Left lung (tissue), 10 donors: ENCODE results near the gene IL17RB. TPM values are rescaled to one million over a fixed set of nuclear protein-coding genes. Genes with fewer than 3 reads are reported as not detected.

Source experiments
- ATAC-seq: fragments of 200-7000 bp; cut with Tn5 transposase; one replicate; pipeline ENCODE4 v1.9.1; 2020; ENCODE audit warnings: moderate library complexity
- DNase-seq, 4 donors: peaks; one replicate each; pipeline ENCODE4 v3.0.0-alpha.2; 2013 to 2020
- H3K27ac ChIP-seq, 2 donors: fragments of 200-600 bp; sonication (generic) in 1 of 2; one replicate each; pipeline versions ENCODE4 v1.5.0 to v1.8.0; 2020 to 2021
- H3K27me3 ChIP-seq, 2 donors: fragments of 200-600 bp; sonication (generic) in 1 of 2; one replicate each; pipeline versions ENCODE4 v1.5.0 to v1.8.0; 2020 to 2021
- H3K36me3 ChIP-seq, 2 donors: fragments of 200-600 bp; sonication (generic) in 1 of 2; one replicate each; pipeline versions ENCODE4 v1.5.0 to v1.8.0; 2020 to 2021
- H3K4me1 ChIP-seq, 2 donors: fragments of 200-600 bp; one replicate each; pipeline ENCODE4 v1.8.0; 2021
- H3K4me3 ChIP-seq, 2 donors: fragments of 200-600 bp; sonication (generic) in 1 of 2; one replicate each; pipeline versions ENCODE4 v1.5.0 to v1.8.0; 2020 to 2021; ENCODE audit warnings: mild to moderate bottlenecking in 1 of 2
- H3K9me3 ChIP-seq, 2 donors: fragments of 200-600 bp; sonication (generic) in 1 of 2; one replicate each; pipeline versions ENCODE4 v1.5.0 to v1.8.0; 2020 to 2021
- CTCF ChIP-seq, 2 donors: fragments of 200-600 bp; sonication (generic) in 1 of 2; IDR thresholded peaks; one replicate each; pipeline versions ENCODE4 v1.5.0 to v1.8.0; 2021; ENCODE audit warnings: antibody characterized with exemption in 2 of 2
- intact Hi-C, 2 donors: fragments of 100-400 bp; cut with DNase I; formaldehyde crosslinking; loops; one replicate each; pipeline versions ENCODE4 v1.11.2 to v1.14.2; 2022
- polyA plus RNA-seq, 6 donors: library from polyadenylated mRNA; unstranded; fragments of 120-200 nt; gene quantifications; one replicate each; pipeline ENCODE4 v1.2.1, GENCODE V29; 2013; ENCODE audit not compliant: insufficient read length in 6 of 6
- total RNA-seq, 2 donors: library from RNA; stranded (reverse); fragmentation: NEBNext Ultra II Directional; extraction: Animal tissue kit (Norgen Biotek cat#: 25700); gene quantifications; one replicate each; pipeline ENCODE4 v1.2.1, GENCODE V29; 2021
- donor health status: DM: no; HTN: yes; CAD: no.
- donor health status: DM: no; HTN: no; CAD: no.

Gene IL17RB
- total and polyA plus RNA-seq, 8 donors = 5.5 to 12.7 (median 11.0) TPM

- peaks cover 0 to 27% of the 10 kb centered on the region in 2 donors for H3K36me3 ChIP-seq
- DNase-seq = no peak
- no peak for ATAC-seq
- H3K4me1 ChIP-seq = no peaks in the 10 kb centered on the region
- TF ChIP-seq CTCF (IDR thresholded peaks at IDR 0.05) = no peak
- no peaks in the 10 kb centered on the region for H3K27me3 ChIP-seq
- H3K27ac ChIP-seq = no peak overlapping the region
- intact Hi-C loops = no loop called here
- no peaks in the 10 kb centered on the region for H3K9me3 ChIP-seq
- no peak overlapping the region for H3K4me3 ChIP-seq
Measured at GRCh38 chr3:53823956-53824657, 22.3 kb upstream of the IL17RB start.

- intact Hi-C loops = no loop called here
- no peak for TF ChIP-seq CTCF (IDR thresholded peaks at IDR 0.05)
- no peaks in the 10 kb centered on the region for H3K4me1 ChIP-seq
- peaks cover 0 to 20% of the 10 kb centered on the region in 2 donors for H3K36me3 ChIP-seq
- ATAC-seq (no peak), DNase-seq (no peak)
- no peaks in the 10 kb centered on the region for H3K9me3 ChIP-seq
- no peak overlapping the region for H3K4me3 ChIP-seq
- H3K27ac ChIP-seq = no peak overlapping the region
- H3K27me3 ChIP-seq = no peaks in the 10 kb centered on the region
Measured at GRCh38 chr3:53824795-53825194, 21.6 kb upstream of the IL17RB start.

GRCh38 chr3:53826048-53826447 lies 20.3 kb upstream of the IL17RB start:
- peaks cover 0 to 14% of the 10 kb centered on the region in 2 donors for H3K36me3 ChIP-seq
- TF ChIP-seq CTCF (IDR thresholded peaks at IDR 0.05) = no peak
- DNase-seq = no peak
- H3K27ac ChIP-seq = no peak overlapping the region
- intact Hi-C loops = no loop called here
- no peak for ATAC-seq
- H3K27me3 ChIP-seq = no peaks in the 10 kb centered on the region
- H3K4me1 ChIP-seq = no peaks in the 10 kb centered on the region
- no peaks in the 10 kb centered on the region for H3K9me3 ChIP-seq
- no peak overlapping the region for H3K4me3 ChIP-seq

GRCh38 chr3:53828581-53828980 lies 17.8 kb upstream of the IL17RB start:
- TF ChIP-seq CTCF (IDR thresholded peaks at IDR 0.05) = no peak
- ATAC-seq = no peak
- Histone ChIP-seq H3K4me1 (peaks cover 0 to 2% of the 10 kb centered on the region in 2 donors), H3K9me3 (no peaks in the 10 kb centered on the region), H3K36me3 (peaks cover 0 to 1% of the 10 kb centered on the region in 2 donors), H3K27me3 (no peaks in the 10 kb centered on the region), H3K4me3 (no peak overlapping the region), H3K27ac (no peak overlapping the region)
- intact Hi-C loops = no loop called here
- no peak for DNase-seq

- Histone ChIP-seq H3K27me3 (no peaks in the 10 kb centered on the region), H3K36me3 (no peaks in the 10 kb centered on the region), H3K4me3 (no peak overlapping the region), H3K4me1 (peaks cover 0 to 7% of the 10 kb centered on the region in 2 donors), H3K9me3 (no peaks in the 10 kb centered on the region), H3K27ac (no peak overlapping the region)
- no peak for DNase-seq
- no peak for TF ChIP-seq CTCF (IDR thresholded peaks at IDR 0.05)
- intact Hi-C loops = no loop called here
- ATAC-seq = no peak
Measured at GRCh38 chr3:53829605-53830004, 16.8 kb upstream of the IL17RB start.
